HCT116 (cell line): ENCODE data around the gene FILIP1.

Experiments
- EZH2phosphoT487 ChIP-seq: fragments of 200-600 bp; IDR thresholded peaks from 2 replicates; pipeline ENCODE4 v1.6.1; 2018; ENCODE audit warnings: antibody characterized with exemption, borderline replicate concordance
- TF ChIP-seq, protein P1 (sequence below): IDR thresholded peaks from 2 replicates; pipeline ENCODE4 v1.6.1; 2012

DNA sequence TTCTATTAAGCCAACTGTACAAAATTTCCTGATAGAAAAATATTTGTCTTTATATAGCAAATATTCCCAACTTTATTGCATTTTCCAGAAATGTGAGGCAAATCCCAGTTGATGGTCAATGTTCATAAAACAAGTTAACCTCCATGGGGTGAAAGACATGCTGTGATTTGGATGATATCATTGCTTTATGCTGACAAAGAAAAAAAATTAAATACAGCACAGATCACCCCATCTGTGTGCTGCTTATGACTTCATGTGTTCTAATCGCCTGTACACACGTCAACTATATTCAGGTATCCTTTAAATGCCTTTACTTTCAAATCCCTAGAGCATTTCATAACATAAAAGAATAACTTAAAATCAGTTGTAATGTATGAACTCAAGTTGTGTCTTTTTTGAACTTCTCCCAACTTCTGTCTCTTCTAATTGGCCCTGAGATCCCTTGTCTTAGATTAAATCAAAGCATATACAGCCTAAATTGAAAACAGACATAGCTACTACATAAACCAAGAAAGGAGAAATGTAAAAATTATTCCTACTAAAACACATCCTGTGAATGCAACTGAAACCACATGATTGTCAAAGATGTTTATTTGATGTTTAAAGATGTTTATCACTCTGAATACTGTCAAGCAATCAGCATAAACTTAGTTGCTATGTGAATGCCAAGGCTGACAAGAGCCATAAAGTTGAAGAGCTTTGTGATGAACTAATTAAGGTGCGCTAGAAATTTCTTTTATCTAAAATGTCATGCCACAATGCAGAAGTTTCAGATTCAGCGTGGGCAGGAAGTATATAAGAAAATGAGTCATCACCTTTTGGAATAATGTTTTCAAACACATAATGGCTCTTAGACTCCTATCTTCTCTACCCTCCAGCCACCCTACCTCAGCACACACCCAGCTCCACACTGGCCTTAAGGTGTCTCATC, 68.7 kb downstream of the FILIP1 start:
- no peak for TF ChIP-seq EZH2phosphoT487
- TF ChIP-seq, protein P1, sequence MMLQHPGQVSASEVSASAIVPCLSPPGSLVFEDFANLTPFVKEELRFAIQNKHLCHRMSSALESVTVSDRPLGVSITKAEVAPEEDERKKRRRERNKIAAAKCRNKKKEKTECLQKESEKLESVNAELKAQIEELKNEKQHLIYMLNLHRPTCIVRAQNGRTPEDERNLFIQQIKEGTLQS, result no peak
